ENCODE data around the gene MTUS2.

The MTUS2 gene

GRCh38 chr13:29067306-29067945 lies 247.3 kb downstream of the MTUS2 start:
- no peak for TF ChIP-seq CTCF (IDR thresholded peaks at IDR 0.05; ENCODE audit: low read depth, low read length)
- Histone ChIP-seq H3K4me1 (no peaks in the 10 kb centered on the region), H3K9me3 (no peaks in the 10 kb centered on the region), H3K4me3 (ENCODE audit: low read depth, low read length) (no peak overlapping the region), H3K27me3 (no peaks in the 10 kb centered on the region), H3K36me3 (no peaks in the 10 kb centered on the region)
- DNase-seq: no peak

GRCh38 chr13:29073755-29074154 lies 253.6 kb downstream of the MTUS2 start:
- no peak for DNase-seq
- peaks cover 7% of the 10 kb centered on the region for H3K27me3 ChIP-seq
- TF ChIP-seq CTCF (IDR thresholded peaks at IDR 0.05; ENCODE audit: low read depth, low read length): no peak
- H3K9me3 ChIP-seq: no peaks in the 10 kb centered on the region
- H3K4me3 ChIP-seq (ENCODE audit: low read depth, low read length): no peak overlapping the region
- H3K36me3 ChIP-seq: no peaks in the 10 kb centered on the region
- no peaks in the 10 kb centered on the region for H3K4me1 ChIP-seq

GRCh38 chr13:29077051-29077813 lies 257.1 kb downstream of the MTUS2 start:
- no peak for DNase-seq
- H3K4me3 ChIP-seq (ENCODE audit: low read depth, low read length): no peak overlapping the region
- H3K9me3 ChIP-seq: no peaks in the 10 kb centered on the region
- peaks cover 7% of the 10 kb centered on the region for H3K27me3 ChIP-seq
- H3K4me1 ChIP-seq: no peaks in the 10 kb centered on the region
- no peaks in the 10 kb centered on the region for H3K36me3 ChIP-seq
- no peak for TF ChIP-seq CTCF (IDR thresholded peaks at IDR 0.05; ENCODE audit: low read depth, low read length)

GRCh38 chr13:29081036-29081435 lies 260.9 kb downstream of the MTUS2 start:
- H3K27me3 ChIP-seq: no peaks in the 10 kb centered on the region
- no peak for DNase-seq
- H3K9me3 ChIP-seq: no peaks in the 10 kb centered on the region
- H3K4me3 ChIP-seq (ENCODE audit: low read depth, low read length): no peak overlapping the region
- no peak for TF ChIP-seq CTCF (IDR thresholded peaks at IDR 0.05; ENCODE audit: low read depth, low read length)
- no peaks in the 10 kb centered on the region for H3K4me1 ChIP-seq
- no peaks in the 10 kb centered on the region for H3K36me3 ChIP-seq

- no peaks in the 10 kb centered on the region for H3K36me3 ChIP-seq
- H3K4me3 ChIP-seq (ENCODE audit: low read depth, low read length): no peak overlapping the region
- no peak for DNase-seq
- no peaks in the 10 kb centered on the region for H3K4me1 ChIP-seq
- H3K9me3 ChIP-seq: no peaks in the 10 kb centered on the region
- no peaks in the 10 kb centered on the region for H3K27me3 ChIP-seq
- TF ChIP-seq CTCF (IDR thresholded peaks at IDR 0.05; ENCODE audit: low read depth, low read length): no peak
These were observed 261.7 kb downstream of the MTUS2 start for GRCh38 chr13:29081697-29082440.

All from BE2C (cell line).